HG02943 (cell line): ENCODE results near the gene XAF1.
"Not testable (repeated sequence)": the region's sequence is repeated elsewhere in the genome, so short reads cannot be mapped to it uniquely, and the experiment has no call there.

ENCODE experiments used
- ATAC-seq: cut with Tn5 transposase; IDR thresholded peaks from one replicate; pipeline ENCODE4 v1.9.1; 2021; ENCODE audit warnings: mild to moderate bottlenecking, low read depth, moderate library complexity; ENCODE audit not compliant: unreplicated experiment

XAF1 gene

DNA sequence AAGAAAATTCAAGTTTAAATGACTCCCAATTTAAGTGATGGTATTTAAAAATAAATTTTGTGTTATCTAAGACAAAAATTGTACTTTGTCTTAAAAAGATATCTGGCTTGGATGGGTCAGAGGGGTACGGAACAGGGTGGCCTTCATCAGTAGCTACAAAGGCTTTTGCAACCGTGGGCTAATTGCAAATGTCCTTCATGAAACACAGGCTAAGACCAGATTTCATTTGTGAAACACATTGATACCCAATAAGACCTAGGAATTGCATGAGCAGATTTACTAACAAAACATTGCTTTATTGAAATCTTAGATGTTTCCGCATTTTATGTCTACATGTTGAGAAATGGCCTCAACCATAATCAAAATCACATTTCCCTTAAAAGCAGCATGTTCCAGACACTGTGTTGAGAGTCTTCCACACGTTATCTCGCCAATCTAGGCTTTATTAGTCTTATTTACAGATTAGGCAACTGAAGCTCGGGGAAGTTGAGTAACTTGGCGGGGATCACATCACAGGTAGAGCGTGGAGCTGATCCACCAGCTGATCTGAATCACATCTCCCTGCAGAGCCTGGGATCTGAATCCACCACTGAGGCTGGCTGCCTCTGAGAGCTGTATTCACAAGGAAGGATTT lies 42.0 kb downstream of the XAF1 start:
- ATAC-seq: no peak

DNA sequence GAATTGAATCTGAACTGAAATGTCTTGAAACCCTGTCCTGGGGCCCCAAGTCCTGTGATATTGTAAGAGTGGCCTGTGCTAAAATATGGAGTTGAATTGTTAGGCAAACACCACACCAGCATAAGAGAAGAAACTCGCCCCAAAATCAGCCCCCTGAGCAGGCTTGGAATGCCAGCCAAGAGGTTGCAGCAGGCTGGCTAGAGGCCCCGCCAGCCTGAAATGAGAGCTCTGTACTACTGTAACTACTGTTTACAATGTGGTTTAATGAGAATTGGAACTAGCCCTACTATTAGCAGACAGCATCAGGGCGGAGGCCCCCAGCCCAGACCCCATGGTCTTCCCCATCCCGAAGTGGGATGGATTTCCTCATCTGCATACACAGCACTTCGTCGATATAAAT lies 43.9 kb downstream of the XAF1 start:
- no peak for ATAC-seq

- no peak for ATAC-seq
Observed at GRCh38 chr17:6800422-6801027, 44.7 kb downstream of the XAF1 start.

- ATAC-seq: no peak
Observed at GRCh38 chr17:6811510-6811909, 55.7 kb downstream of the XAF1 start.

DNA sequence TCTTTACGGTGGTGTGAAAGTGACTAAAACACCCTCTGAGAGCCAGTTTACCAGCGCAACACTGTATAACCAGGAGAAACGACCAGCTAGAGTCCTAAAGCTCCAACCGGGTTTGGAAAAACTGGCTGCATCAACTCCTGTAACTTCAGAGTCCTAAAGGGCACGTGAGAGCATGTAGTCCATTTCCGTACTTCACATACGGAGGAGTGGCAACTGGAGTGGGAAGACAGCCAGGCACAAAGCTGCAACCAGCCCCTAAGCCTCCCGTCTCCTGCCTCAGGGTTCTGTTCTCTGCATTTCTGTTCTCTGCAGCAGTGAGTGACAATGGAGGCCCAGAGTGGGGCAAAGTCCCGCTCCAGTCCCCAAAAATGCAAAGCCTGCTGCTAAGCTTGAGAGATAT lies 56.4 kb downstream of the XAF1 start:
- no peak for ATAC-seq

DNA sequence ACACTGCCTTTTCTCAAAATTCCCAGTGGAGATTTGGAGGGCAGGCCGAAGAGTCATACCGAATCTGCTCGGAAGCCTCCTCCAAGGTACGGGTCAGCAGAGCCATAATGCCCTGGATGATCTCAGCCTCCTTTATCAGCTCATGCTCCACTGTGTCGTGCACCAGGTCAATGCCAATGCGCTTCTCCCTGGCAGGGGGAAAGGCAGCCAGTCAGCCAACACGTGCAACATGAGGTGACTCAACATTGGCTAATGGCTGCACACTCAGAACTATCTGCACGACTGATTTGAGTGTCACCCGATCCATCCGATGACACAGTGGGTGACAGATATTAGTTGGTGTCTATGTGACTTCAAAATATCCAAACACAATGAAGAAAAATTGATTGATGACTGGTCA lies 59.9 kb downstream of the XAF1 start:
- ATAC-seq: no peak

DNA sequence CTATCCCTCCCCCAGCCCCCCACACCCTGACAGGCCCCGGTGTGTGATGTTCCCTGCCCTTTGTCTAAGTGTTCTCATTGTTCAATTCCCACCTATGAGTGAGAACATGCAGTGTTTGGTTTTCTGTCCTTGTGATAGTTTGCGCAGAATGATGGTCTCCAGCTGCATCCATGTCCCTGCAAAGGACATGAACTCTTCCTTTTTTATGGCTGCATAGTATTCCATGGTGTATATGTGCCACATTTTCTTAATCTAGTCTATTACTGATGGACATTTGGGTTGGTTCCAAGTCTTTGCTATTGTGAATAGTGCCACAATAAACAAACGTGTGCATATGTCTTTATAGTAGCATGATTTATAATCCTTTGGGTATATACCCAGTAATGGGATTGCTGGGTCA lies 60.5 kb downstream of the XAF1 start:
- not testable (repeated sequence) for ATAC-seq

DNA sequence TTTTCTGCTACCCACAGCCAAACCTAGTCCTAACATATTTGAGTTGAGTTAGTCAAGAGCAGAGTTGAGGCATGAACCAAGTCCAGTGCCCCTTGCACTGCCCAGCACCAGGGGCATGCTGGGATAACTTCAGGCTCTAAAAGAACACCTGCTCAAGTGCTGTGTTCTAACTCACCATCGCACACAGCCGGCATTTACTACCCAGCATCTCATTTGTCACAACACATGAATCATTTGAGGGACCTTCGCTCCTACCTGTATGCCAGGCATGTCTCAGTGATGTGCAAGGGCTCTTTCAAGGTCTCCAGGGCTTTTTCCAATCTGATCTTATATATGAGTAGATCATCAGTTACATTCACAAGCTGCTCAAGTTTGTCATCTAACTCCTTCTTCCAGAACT lies 63.1 kb downstream of the XAF1 start:
- no peak for ATAC-seq

- ATAC-seq: no peak
Observed at GRCh38 chr17:6823011-6823442, 67.2 kb downstream of the XAF1 start.
